Esophagus squamous epithelium (tissue), 5 donors: Measurements from ENCODE around the gene DLG4. TPM values are rescaled to one million over a fixed set of nuclear protein-coding genes. Genes with fewer than 3 reads are reported as not detected.

ENCODE experiments used
- DNase-seq: peaks from one replicate; lab custom pipeline; 2025; lab: John Stamatoyannopoulos, UW
- H3K27ac ChIP-seq, 4 donors: fragments of 200-600 bp; sonication (generic); one replicate each; pipeline ENCODE4 v1.5.1; 2016 to 2019; ENCODE audit warnings: mild to moderate bottlenecking in 1 of 4
- H3K27me3 ChIP-seq, 4 donors: fragments of 200-600 bp; sonication (generic); 1 replicate in 3 of 4; 2 replicates in 1 of 4; pipeline versions ENCODE4 v1.5.1 to v1.6.0; 2017 to 2021; ENCODE audit warnings: antibody characterized with exemption in 1 of 4
- H3K36me3 ChIP-seq, 3 donors: fragments of 200-600 bp; sonication (generic); one replicate each; pipeline ENCODE4 v1.5.1; 2016 to 2019
- H3K4me1 ChIP-seq, 3 donors: fragments of 200-600 bp; sonication (generic); one replicate each; pipeline ENCODE4 v1.5.1; 2017 to 2019
- H3K4me3 ChIP-seq, 4 donors: fragments of 200-600 bp; sonication (generic); 1 replicate in 3 of 4; 2 replicates in 1 of 4; pipeline ENCODE4 v1.5.1; 2016 to 2019; ENCODE audit warnings: mild to moderate bottlenecking in 2 of 4, moderate library complexity in 1 of 4
- H3K9me3 ChIP-seq, 3 donors: fragments of 200-600 bp; sonication (generic); one replicate each; pipeline ENCODE4 v1.5.1; 2016 to 2019
- POLR2A ChIP-seq, 4 donors: fragments of 450-650 bp; IDR thresholded peaks; one replicate each; pipeline ENCODE4 v1.6.1; 2017; ENCODE audit warnings: antibody characterized with exemption in 4 of 4, mild to moderate bottlenecking in 4 of 4, moderate library complexity in 3 of 4
- WGBS, 2 donors: methylation state at CpG; one replicate each; pipeline ENCODE4 v1.1.5; 2018; 5-methylcytosine and 5-hydroxymethylcytosine counted together
- intact Hi-C: fragments of 100-400 bp; cut with DNase I; formaldehyde crosslinking; loops from one replicate; pipeline ENCODE4 v1.15.0; 2022
- total RNA-seq, 4 donors: library from RNA; depleted of rRNA; stranded (reverse); fragments of >200 nt; gene quantifications; one replicate each; pipeline ENCODE4 v1.1.0, GENCODE V29; 2016
- TF ChIP-seq, protein P1 (sequence below), 6 experiments: fragments of 450-650 bp in 4 of 6; fragments of 200-600 bp in 2 of 6; sonication (generic) in 2 of 6; IDR thresholded peaks; one replicate each; pipeline ENCODE4 v1.5.1; 2016 to 2019; ENCODE audit warnings: antibody characterized with exemption in 6 of 6, mild to moderate bottlenecking in 4 of 6, moderate library complexity in 4 of 6
- donor health status: DM: yes; HTN: yes; CAD: no.

Gene DLG4
- total RNA-seq, 4 donors from 2014 or later, result 2.6 to 13.9 (median 6.0) TPM

DNA sequence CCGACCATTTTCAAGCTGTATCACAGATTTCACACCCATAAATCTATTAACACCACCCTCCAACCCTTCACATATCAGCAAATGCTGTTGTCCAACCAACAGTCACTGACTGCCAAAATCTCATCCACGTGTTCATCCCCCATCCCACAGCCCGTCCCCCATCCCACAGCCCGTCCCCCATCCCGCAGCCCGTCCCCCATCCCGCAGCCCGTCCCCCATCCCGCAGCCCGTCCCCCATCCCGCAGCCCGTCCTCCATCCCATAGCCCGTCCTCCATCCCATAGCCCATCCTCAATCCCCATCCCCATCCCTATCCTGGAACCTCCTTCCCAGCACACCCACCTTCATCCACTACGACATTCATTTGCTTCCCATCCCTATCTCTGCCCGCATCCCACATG lies 14.1 kb downstream of the DLG4 start:
- DNase-seq, result no peak
- Histone ChIP-seq H3K36me3 (peaks cover 0 to 28% (median 7%) of the 10 kb centered on the region in 3 donors), H3K27me3 (no peaks in the 10 kb centered on the region), H3K4me1 (peaks cover 3 to 19% (median 7%) of the 10 kb centered on the region in 3 donors), H3K9me3 (no peaks in the 10 kb centered on the region), H3K4me3 (peak overlapping the region in 3 of 4 donors; percentile 52 to 66 (median 52)), H3K27ac (peak overlapping the region; percentile 53 to 79 (median 74))
- no peak for TF ChIP-seq POLR2A (IDR thresholded peaks at IDR 0.05)
- TF ChIP-seq, protein P1, sequence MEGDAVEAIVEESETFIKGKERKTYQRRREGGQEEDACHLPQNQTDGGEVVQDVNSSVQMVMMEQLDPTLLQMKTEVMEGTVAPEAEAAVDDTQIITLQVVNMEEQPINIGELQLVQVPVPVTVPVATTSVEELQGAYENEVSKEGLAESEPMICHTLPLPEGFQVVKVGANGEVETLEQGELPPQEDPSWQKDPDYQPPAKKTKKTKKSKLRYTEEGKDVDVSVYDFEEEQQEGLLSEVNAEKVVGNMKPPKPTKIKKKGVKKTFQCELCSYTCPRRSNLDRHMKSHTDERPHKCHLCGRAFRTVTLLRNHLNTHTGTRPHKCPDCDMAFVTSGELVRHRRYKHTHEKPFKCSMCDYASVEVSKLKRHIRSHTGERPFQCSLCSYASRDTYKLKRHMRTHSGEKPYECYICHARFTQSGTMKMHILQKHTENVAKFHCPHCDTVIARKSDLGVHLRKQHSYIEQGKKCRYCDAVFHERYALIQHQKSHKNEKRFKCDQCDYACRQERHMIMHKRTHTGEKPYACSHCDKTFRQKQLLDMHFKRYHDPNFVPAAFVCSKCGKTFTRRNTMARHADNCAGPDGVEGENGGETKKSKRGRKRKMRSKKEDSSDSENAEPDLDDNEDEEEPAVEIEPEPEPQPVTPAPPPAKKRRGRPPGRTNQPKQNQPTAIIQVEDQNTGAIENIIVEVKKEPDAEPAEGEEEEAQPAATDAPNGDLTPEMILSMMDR (IDR thresholded peaks at IDR 0.05), result no peak
- WGBS, 2 donors, result 50 to 62% methylated on average over 15 of the region's 15 CpGs
- intact Hi-C loops, result no loop called here

DNA sequence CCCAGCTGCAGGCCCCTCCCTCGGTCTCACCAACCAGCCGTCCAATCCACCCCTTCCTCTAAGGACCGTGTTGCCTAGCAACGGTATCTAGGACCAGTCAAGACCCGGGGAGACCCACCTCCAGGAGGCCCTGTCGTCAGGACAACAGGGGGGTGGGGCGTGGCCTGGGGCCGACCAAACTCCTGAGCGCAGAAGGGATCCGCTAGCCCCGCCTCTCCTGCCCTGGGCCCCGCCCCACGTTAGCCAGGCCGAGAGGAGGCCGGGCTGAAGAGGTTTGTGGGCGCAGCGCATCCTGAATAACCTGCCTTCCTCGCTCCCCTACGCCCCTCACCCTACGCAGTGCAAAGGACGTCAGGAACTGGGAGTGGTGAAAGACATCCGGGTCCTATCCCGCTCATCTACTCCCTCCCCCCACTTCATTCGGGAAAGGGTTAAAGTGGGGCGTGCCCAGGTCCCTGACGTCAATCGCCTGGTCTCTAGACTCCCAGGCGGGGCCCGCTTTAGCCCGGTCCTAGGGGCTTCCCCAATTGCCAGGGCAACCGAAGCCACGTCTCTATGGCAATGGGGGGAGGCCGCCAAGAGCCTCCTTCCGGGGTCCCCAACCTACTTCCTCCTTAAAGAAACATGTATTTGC lies 14.7 kb downstream of the DLG4 start:
- peak in 2 of 4 donors; percentile 14 to 17 for TF ChIP-seq POLR2A (IDR thresholded peaks at IDR 0.05)
- TF ChIP-seq, protein P1 (IDR thresholded peaks at IDR 0.05), result no peak
- H3K4me1 ChIP-seq, result peaks cover 3 to 19% (median 7%) of the 10 kb centered on the region in 3 donors
- no peaks in the 10 kb centered on the region for H3K9me3 ChIP-seq
- 4 to 22% methylated on average over 11 to 13 of the region's 34 CpGs for WGBS, 2 donors
- peak; percentile 62 for DNase-seq
- intact Hi-C loops, result no loop called here
- H3K27ac ChIP-seq, result peak overlapping the region; percentile 53 to 79 (median 74)
- H3K4me3 ChIP-seq, result peak overlapping the region; percentile 24 to 66 (median 52)
- no peaks in the 10 kb centered on the region for H3K27me3 ChIP-seq
- peaks cover 0 to 34% (median 7%) of the 10 kb centered on the region in 3 donors for H3K36me3 ChIP-seq

DNA sequence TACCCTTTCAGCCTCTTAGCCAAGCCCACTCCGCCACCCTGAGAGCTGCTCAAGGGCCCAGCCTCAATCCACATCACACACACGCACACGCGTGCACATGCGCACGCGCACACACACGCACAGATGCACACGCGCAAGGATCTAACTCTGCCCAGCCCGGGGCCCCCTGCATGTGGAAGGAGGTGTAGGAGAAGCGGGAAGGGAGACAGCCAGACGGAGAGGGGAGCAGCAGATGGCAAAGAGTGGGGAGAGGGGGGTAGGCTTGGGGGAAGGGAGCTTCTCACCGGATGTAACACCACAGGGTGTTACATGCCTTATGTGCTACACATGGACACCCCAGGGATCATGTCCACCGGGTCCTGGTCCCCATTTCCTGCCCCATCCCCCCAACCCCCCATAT lies 15.3 kb downstream of the DLG4 start:
- peaks cover 0 to 36% (median 7%) of the 10 kb centered on the region in 3 donors for H3K36me3 ChIP-seq
- intact Hi-C loops, result no loop called here
- no peak for TF ChIP-seq POLR2A (IDR thresholded peaks at IDR 0.05)
- TF ChIP-seq, protein P1 (IDR thresholded peaks at IDR 0.05), result no peak
- H3K27me3 ChIP-seq, result no peaks in the 10 kb centered on the region
- no peaks in the 10 kb centered on the region for H3K9me3 ChIP-seq
- WGBS, 2 donors, result 55 to 68% methylated on average over 7 to 8 of the region's 15 CpGs
- H3K4me3 ChIP-seq, result peak overlapping the region in 3 of 4 donors; percentile 52 to 66 (median 52)
- H3K4me1 ChIP-seq, result peaks cover 3 to 19% (median 7%) of the 10 kb centered on the region in 3 donors
- DNase-seq, result no peak
- H3K27ac ChIP-seq, result peak overlapping the region in 3 of 4 donors; percentile 71 to 79 (median 78)

DNA sequence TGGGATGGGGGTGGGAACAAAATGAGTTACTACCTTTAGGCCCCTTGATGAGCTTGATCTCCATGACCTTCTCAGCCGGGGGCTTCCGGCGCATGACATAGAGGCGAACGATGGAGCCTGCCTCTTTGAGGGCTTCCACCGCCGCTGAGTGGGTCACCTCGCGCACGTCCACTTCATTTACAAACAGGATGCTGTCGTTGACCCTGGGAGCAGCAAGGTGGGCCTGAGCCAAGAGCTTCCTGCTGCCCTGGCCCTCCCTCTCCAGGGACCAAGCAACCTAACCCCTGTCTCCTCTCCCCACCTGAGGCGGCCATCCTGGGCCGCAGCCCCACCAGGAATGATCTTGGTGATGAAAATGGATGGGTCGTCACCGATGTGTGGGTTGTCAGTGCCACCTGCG lies 16.2 kb downstream of the DLG4 start:
- Histone ChIP-seq H3K36me3 (peaks cover 0 to 36% (median 7%) of the 10 kb centered on the region in 3 donors), H3K27ac (no peak overlapping the region), H3K4me1 (peaks cover 3 to 19% (median 7%) of the 10 kb centered on the region in 3 donors), H3K27me3 (no peaks in the 10 kb centered on the region), H3K4me3 (no peak overlapping the region), H3K9me3 (no peaks in the 10 kb centered on the region)
- 95 to 100% methylated on average over 1 to 11 of the region's 16 CpGs for WGBS, 2 donors
- intact Hi-C loops, result no loop called here
- no peak for TF ChIP-seq POLR2A (IDR thresholded peaks at IDR 0.05)
- DNase-seq, result no peak

DNA sequence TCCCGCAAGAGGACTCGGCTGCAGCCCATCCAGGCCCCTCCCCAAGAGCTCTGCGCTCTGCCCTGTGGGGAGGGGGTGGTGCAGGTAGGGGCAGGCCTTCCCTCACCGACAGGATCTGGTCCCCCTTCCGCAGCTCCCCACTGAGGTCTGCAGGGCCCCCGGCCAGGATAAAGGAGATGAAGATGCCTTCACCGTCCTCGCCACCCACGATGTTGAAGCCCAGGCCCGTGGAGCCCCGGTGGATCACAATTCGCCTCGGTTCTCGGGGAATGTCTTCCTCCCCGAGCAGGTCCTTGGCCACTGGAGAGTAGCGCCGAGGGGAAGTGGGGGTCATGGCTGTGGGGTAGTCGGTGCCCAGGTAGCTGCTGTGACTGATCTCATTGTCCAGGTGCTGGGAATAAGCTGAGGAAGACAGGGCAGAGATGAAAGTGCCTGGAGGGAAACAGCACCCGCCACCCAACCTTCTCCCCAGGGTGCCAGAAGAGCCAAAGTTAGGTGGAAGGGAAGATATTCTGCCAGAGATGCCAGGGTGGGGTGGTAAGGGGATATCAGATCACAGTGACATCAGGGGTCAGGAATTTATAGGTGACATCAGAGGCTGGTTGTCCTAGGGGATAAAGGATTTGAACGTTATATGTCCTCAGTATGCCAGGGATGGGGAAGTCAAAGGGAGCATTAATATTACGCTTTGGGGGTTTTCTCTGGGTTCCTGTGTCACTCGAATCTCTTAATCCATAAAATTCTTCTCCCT lies 22.8 kb downstream of the DLG4 start:
- TF ChIP-seq, protein P1 (IDR thresholded peaks at IDR 0.05), result no peak
- Histone ChIP-seq H3K4me1 (no peaks in the 10 kb centered on the region), H3K27me3 (no peaks in the 10 kb centered on the region), H3K36me3 (peaks cover 0 to 72% (median 17%) of the 10 kb centered on the region in 3 donors), H3K4me3 (no peak overlapping the region), H3K9me3 (no peaks in the 10 kb centered on the region), H3K27ac (no peak overlapping the region)
- no peak for DNase-seq
- intact Hi-C loops, result no loop called here
- 84 to 89% methylated on average over 4 to 14 of the region's 22 CpGs for WGBS, 2 donors
